ENCODE results near the gene DOCK4. TPM values are rescaled to one million over a fixed set of nuclear protein-coding genes. Genes with fewer than 3 reads are reported as not detected.
"Not testable (repeated sequence)": the region's sequence is repeated elsewhere in the genome, so short reads cannot be mapped to it uniquely, and the experiment has no call there.

Gene DOCK4
- total and polyA plus RNA-seq, 5 donors from 2014 or later = 0.44 TPM; not detected in 4

GRCh38 chr7:111908673-111909072 lies 297.5 kb downstream of the DOCK4 start:
- DNase-seq; H3K4me3 ChIP-seq (ENCODE audit: low read depth, low read length); H3K27ac ChIP-seq (ENCODE audit: insufficient read depth, low read length, poor library complexity, severe bottlenecking); H3K27me3 Mint-ChIP-seq; ATAC-seq (ENCODE audit: low read depth in 2 of 2); H3K36me3 Mint-ChIP-seq; H3K27me3 ChIP-seq (ENCODE audit: control insufficient read depth, insufficient read depth, low read length); H3K9me3 ChIP-seq (ENCODE audit: control insufficient read depth in 2 of 2, low read length in 2 of 2); H3K4me1 ChIP-seq (ENCODE audit: control insufficient read depth, insufficient read depth, low read length, poor library complexity, severe bottlenecking); H3K4me1 Mint-ChIP-seq; H3K4me3 Mint-ChIP-seq; H3K27ac Mint-ChIP-seq; H3K9me3 Mint-ChIP-seq; H3K36me3 ChIP-seq (ENCODE audit: control insufficient read depth, insufficient read depth, low read length): not testable (repeated sequence)

GRCh38 chr7:111903797-111904196 lies 302.4 kb downstream of the DOCK4 start:
- ATAC-seq (ENCODE audit: low read depth in 2 of 2) = no peak

GRCh38 chr7:111903016-111903415 lies 303.2 kb downstream of the DOCK4 start:
- H3K4me1 ChIP-seq (ENCODE audit: control insufficient read depth, insufficient read depth, low read length, poor library complexity, severe bottlenecking) = no peaks in the 10 kb centered on the region
- H3K27me3 ChIP-seq (ENCODE audit: control insufficient read depth, insufficient read depth, low read length) = no peaks in the 10 kb centered on the region
- no peaks in the 10 kb centered on the region for H3K36me3 ChIP-seq (ENCODE audit: control insufficient read depth, insufficient read depth, low read length)
- Mint-ChIP-seq H3K36me3 (no peaks in the 10 kb centered on the region), H3K27ac (no peak overlapping the region), H3K4me3 (no peak overlapping the region), H3K4me1 (no peaks in the 10 kb centered on the region), H3K27me3 (no peaks in the 10 kb centered on the region), H3K9me3 (peaks cover 0 to 3% (median 0%) of the 10 kb centered on the region in 7 donors)
- ATAC-seq (ENCODE audit: low read depth in 2 of 2) = no peak
- H3K4me3 ChIP-seq (ENCODE audit: low read depth, low read length) = no peak overlapping the region
- no peak for DNase-seq
- no peaks in the 10 kb centered on the region for H3K9me3 ChIP-seq (ENCODE audit: control insufficient read depth in 2 of 2, low read length in 2 of 2)
- H3K27ac ChIP-seq (ENCODE audit: insufficient read depth, low read length, poor library complexity, severe bottlenecking) = no peak overlapping the region

More at GRCh38 chr7:111903797-111904196, 302.4 kb downstream of the DOCK4 start:
- Mint-ChIP-seq H3K4me3 (no peak overlapping the region), H3K9me3 (peaks cover 0 to 3% (median 0%) of the 10 kb centered on the region in 7 donors), H3K27ac (no peak overlapping the region), H3K27me3 (no peaks in the 10 kb centered on the region), H3K36me3 (no peaks in the 10 kb centered on the region), H3K4me1 (no peaks in the 10 kb centered on the region)
- Histone ChIP-seq H3K4me1 (ENCODE audit: control insufficient read depth, insufficient read depth, low read length, poor library complexity, severe bottlenecking) (no peaks in the 10 kb centered on the region), H3K4me3 (ENCODE audit: low read depth, low read length) (no peak overlapping the region), H3K9me3 (ENCODE audit: control insufficient read depth in 2 of 2, low read length in 2 of 2) (no peaks in the 10 kb centered on the region), H3K36me3 (ENCODE audit: control insufficient read depth, insufficient read depth, low read length) (no peaks in the 10 kb centered on the region), H3K27me3 (ENCODE audit: control insufficient read depth, insufficient read depth, low read length) (no peaks in the 10 kb centered on the region), H3K27ac (ENCODE audit: insufficient read depth, low read length, poor library complexity, severe bottlenecking) (no peak overlapping the region)
- DNase-seq = no peak

GRCh38 chr7:111900283-111900682 lies 305.9 kb downstream of the DOCK4 start:
- Mint-ChIP-seq H3K4me3 (no peak overlapping the region), H3K36me3 (no peaks in the 10 kb centered on the region)

GRCh38 chr7:111895049-111895448 lies 311.1 kb downstream of the DOCK4 start:
- H3K4me3 ChIP-seq (ENCODE audit: low read depth, low read length) = no peak overlapping the region
- Mint-ChIP-seq H3K4me3 (no peak overlapping the region), H3K9me3 (peaks cover 0 to 2% (median 0%) of the 10 kb centered on the region in 7 donors), H3K36me3 (no peaks in the 10 kb centered on the region), H3K27me3 (no peaks in the 10 kb centered on the region), H3K27ac (no peak overlapping the region), H3K4me1 (no peaks in the 10 kb centered on the region)
- no peaks in the 10 kb centered on the region for H3K27me3 ChIP-seq (ENCODE audit: control insufficient read depth, insufficient read depth, low read length)
- ATAC-seq (ENCODE audit: low read depth in 2 of 2) (no peak), DNase-seq (no peak)
- no peak overlapping the region for H3K27ac ChIP-seq (ENCODE audit: insufficient read depth, low read length, poor library complexity, severe bottlenecking)
- no peaks in the 10 kb centered on the region for H3K9me3 ChIP-seq (ENCODE audit: control insufficient read depth in 2 of 2, low read length in 2 of 2)
- H3K4me1 ChIP-seq (ENCODE audit: control insufficient read depth, insufficient read depth, low read length, poor library complexity, severe bottlenecking) = no peaks in the 10 kb centered on the region
- H3K36me3 ChIP-seq (ENCODE audit: control insufficient read depth, insufficient read depth, low read length) = no peaks in the 10 kb centered on the region

More at GRCh38 chr7:111900283-111900682, 305.9 kb downstream of the DOCK4 start:
- H3K36me3 ChIP-seq (ENCODE audit: control insufficient read depth, insufficient read depth, low read length) = no peaks in the 10 kb centered on the region
- Mint-ChIP-seq H3K27me3 (no peaks in the 10 kb centered on the region), H3K27ac (no peak overlapping the region), H3K9me3 (no peaks in the 10 kb centered on the region), H3K4me1 (no peaks in the 10 kb centered on the region)
- H3K4me3 ChIP-seq (ENCODE audit: low read depth, low read length) = no peak overlapping the region
- no peak for ATAC-seq (ENCODE audit: low read depth in 2 of 2)
- no peaks in the 10 kb centered on the region for H3K27me3 ChIP-seq (ENCODE audit: control insufficient read depth, insufficient read depth, low read length)
- H3K9me3 ChIP-seq (ENCODE audit: control insufficient read depth in 2 of 2, low read length in 2 of 2) = no peaks in the 10 kb centered on the region
- H3K27ac ChIP-seq (ENCODE audit: insufficient read depth, low read length, poor library complexity, severe bottlenecking) = no peak overlapping the region
- no peak for DNase-seq
- no peaks in the 10 kb centered on the region for H3K4me1 ChIP-seq (ENCODE audit: control insufficient read depth, insufficient read depth, low read length, poor library complexity, severe bottlenecking)

GRCh38 chr7:111894518-111894917 lies 311.7 kb downstream of the DOCK4 start:
- Histone ChIP-seq H3K36me3 (ENCODE audit: control insufficient read depth, insufficient read depth, low read length) (no peaks in the 10 kb centered on the region), H3K4me3 (ENCODE audit: low read depth, low read length) (no peak overlapping the region), H3K27me3 (ENCODE audit: control insufficient read depth, insufficient read depth, low read length) (no peaks in the 10 kb centered on the region), H3K4me1 (ENCODE audit: control insufficient read depth, insufficient read depth, low read length, poor library complexity, severe bottlenecking) (no peaks in the 10 kb centered on the region), H3K9me3 (ENCODE audit: control insufficient read depth in 2 of 2, low read length in 2 of 2) (no peaks in the 10 kb centered on the region), H3K27ac (ENCODE audit: insufficient read depth, low read length, poor library complexity, severe bottlenecking) (no peak overlapping the region)
- Mint-ChIP-seq H3K36me3 (no peaks in the 10 kb centered on the region), H3K4me3 (no peak overlapping the region), H3K9me3 (peaks cover 0 to 2% (median 0%) of the 10 kb centered on the region in 7 donors), H3K27me3 (no peaks in the 10 kb centered on the region), H3K4me1 (no peaks in the 10 kb centered on the region), H3K27ac (no peak overlapping the region)
- no peak for ATAC-seq (ENCODE audit: low read depth in 2 of 2)
- no peak for DNase-seq

- H3K36me3 Mint-ChIP-seq = no peaks in the 10 kb centered on the region
- ATAC-seq (ENCODE audit: low read depth in 2 of 2) (no peak), DNase-seq (no peak)
- no peak overlapping the region for H3K27ac Mint-ChIP-seq
- Histone ChIP-seq H3K9me3 (ENCODE audit: control insufficient read depth in 2 of 2, low read length in 2 of 2) (no peaks in the 10 kb centered on the region), H3K27me3 (ENCODE audit: control insufficient read depth, insufficient read depth, low read length) (no peaks in the 10 kb centered on the region), H3K36me3 (ENCODE audit: control insufficient read depth, insufficient read depth, low read length) (no peaks in the 10 kb centered on the region), H3K4me1 (ENCODE audit: control insufficient read depth, insufficient read depth, low read length, poor library complexity, severe bottlenecking) (no peaks in the 10 kb centered on the region), H3K27ac (ENCODE audit: insufficient read depth, low read length, poor library complexity, severe bottlenecking) (no peak overlapping the region), H3K4me3 (ENCODE audit: low read depth, low read length) (no peak overlapping the region)
- no peaks in the 10 kb centered on the region for H3K4me1 Mint-ChIP-seq
- H3K4me3 Mint-ChIP-seq = no peak overlapping the region
- peaks cover 0 to 2% (median 0%) of the 10 kb centered on the region in 7 donors for H3K9me3 Mint-ChIP-seq
- no peaks in the 10 kb centered on the region for H3K27me3 Mint-ChIP-seq
These were observed 313.0 kb downstream of the DOCK4 start for GRCh38 chr7:111893190-111893589.

GRCh38 chr7:111892588-111892987 lies 313.6 kb downstream of the DOCK4 start:
- H3K4me3 ChIP-seq (ENCODE audit: low read depth, low read length) = no peak overlapping the region
- no peaks in the 10 kb centered on the region for H3K27me3 ChIP-seq (ENCODE audit: control insufficient read depth, insufficient read depth, low read length)
- H3K36me3 ChIP-seq (ENCODE audit: control insufficient read depth, insufficient read depth, low read length) = no peaks in the 10 kb centered on the region
- no peak for DNase-seq
- Mint-ChIP-seq H3K36me3 (no peaks in the 10 kb centered on the region), H3K27ac (no peak overlapping the region), H3K4me1 (no peaks in the 10 kb centered on the region), H3K4me3 (no peak overlapping the region), H3K9me3 (peaks cover 0 to 2% (median 0%) of the 10 kb centered on the region in 7 donors), H3K27me3 (no peaks in the 10 kb centered on the region)
- no peak overlapping the region for H3K27ac ChIP-seq (ENCODE audit: insufficient read depth, low read length, poor library complexity, severe bottlenecking)
- H3K9me3 ChIP-seq (ENCODE audit: control insufficient read depth in 2 of 2, low read length in 2 of 2) = no peaks in the 10 kb centered on the region
- ATAC-seq (ENCODE audit: low read depth in 2 of 2) = no peak
- no peaks in the 10 kb centered on the region for H3K4me1 ChIP-seq (ENCODE audit: control insufficient read depth, insufficient read depth, low read length, poor library complexity, severe bottlenecking)
